NCI-H1092 (cell line): ENCODE results near the gene COL24A1.
"Not testable (repeated sequence)": the region's sequence is repeated elsewhere in the genome, so short reads cannot be mapped to it uniquely, and the experiment has no call there.

Experiments used
- DNase-seq: peaks from one replicate; lab custom pipeline; 2025; lab: John Stamatoyannopoulos, UW

Gene COL24A1

DNA sequence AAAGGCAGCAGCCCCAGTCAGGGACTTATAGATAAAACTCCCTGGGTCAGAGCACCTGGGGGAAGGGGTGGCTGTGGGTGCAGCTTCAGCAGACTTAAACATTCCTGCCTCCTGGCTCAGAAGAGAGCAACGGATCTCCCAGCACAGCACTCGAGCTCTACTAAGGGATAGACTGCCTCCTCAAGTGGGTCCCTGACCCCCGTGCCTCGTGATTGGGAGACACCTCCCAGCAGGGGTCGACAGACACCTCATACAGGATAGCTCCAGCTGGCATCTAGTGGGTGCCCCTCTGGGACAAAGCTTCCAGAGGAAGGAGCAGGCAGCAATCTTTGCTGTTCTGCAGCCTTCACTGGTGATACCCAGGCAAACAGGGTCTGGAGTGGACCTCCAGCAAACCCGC is 84.1 kb downstream of the COL24A1 start:
- DNase-seq, result not testable (repeated sequence)

- DNase-seq, result not testable (repeated sequence)
Measured at GRCh38 chr1:86071870-86072269, 84.7 kb downstream of the COL24A1 start.

- no peak for DNase-seq
Measured at GRCh38 chr1:86069757-86070145, 86.8 kb downstream of the COL24A1 start.

- DNase-seq, result no peak
Measured at GRCh38 chr1:86068841-86069756, 87.5 kb downstream of the COL24A1 start.

DNA sequence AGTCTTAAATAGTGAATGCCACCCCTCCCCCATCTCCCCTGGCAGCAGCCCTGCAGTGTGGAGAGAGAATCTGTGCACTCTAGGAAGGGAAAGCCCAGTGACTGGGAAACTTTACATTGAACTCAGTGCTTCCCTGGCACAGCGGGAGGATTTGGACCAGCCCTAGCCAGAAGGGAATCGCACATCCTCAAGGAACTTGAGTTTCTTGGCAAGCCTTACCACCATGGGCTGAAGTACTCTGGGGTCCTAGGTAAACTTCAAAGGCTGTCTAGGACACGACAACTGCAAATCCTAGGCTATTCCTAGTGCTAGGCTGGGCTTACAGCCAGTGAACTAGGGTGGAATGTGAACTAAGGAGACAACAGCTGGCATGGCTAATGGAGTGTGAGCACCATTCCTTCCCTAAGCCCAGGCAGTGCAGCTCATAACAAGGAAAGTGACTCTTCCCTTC is 88.3 kb downstream of the COL24A1 start:
- no peak for DNase-seq

- no peak for DNase-seq
Measured at GRCh38 chr1:86067626-86068025, 88.9 kb downstream of the COL24A1 start.

- DNase-seq, result no peak
Measured at GRCh38 chr1:86064899-86065298, 91.7 kb downstream of the COL24A1 start.

DNA sequence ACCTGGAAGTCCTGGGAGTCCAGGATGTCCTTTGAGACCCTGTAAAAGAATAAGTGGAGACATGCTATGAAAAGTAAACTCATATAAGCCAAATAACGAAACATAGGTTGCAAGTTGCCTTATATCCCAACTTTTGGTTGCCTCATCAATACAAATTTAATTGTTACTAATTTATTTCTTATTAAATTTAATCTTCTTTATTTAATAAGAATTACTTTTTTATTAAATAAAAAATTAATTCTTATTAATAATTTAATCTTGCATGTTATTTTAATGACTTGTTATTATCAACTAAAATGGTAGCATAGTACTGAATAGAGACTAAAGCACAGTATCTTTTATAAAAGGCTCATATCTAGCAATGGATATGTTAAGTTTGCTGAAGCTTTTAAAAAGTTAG is 92.9 kb downstream of the COL24A1 start:
- no peak for DNase-seq

DNA sequence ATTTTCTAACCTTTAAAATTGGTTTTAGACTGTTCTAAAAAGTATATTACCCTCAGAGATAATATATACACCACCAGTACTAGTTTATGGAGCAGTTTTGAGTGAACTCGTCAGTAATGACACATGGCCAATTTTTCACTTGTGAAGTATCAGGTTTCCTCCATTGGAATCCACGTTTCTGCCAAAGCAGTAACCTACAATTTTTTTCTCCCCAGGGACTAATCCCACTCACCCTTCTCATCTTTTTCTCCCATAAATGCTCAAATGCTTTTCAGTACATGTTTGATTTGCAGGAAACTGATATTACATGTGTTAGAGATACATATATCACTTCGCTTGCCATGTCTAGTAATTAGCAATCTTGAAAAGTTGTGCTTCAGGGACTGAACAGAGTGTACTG is 94.1 kb downstream of the COL24A1 start:
- no peak for DNase-seq

DNA sequence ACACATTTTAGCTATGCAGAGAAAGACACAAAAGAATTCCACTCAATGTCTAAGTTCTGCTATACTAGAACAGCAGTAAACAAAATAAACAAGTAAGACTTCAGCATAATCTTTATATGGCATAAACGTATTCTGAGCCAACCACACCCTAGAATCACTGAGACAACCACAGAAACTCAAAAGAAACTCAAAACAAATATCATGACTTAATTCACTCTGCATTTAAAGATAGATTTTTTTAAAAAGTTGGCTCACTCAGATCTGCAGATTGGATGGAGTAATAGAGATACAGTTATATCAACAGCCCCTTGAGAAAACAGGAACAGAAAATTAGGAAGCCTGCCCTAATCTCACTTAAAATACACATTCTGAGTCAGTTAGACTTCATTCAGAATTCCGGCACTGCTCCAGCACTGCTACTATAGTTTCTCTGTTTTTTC is 95.0 kb downstream of the COL24A1 start:
- DNase-seq, result no peak

- no peak for DNase-seq
Measured at GRCh38 chr1:86054396-86054795, 102.2 kb downstream of the COL24A1 start.

- no peak for DNase-seq
Measured at GRCh38 chr1:86052948-86053698, 103.4 kb downstream of the COL24A1 start.

GRCh38 chr1:86035101-86035500 is 121.5 kb downstream of the COL24A1 start:
- no peak for DNase-seq

DNA sequence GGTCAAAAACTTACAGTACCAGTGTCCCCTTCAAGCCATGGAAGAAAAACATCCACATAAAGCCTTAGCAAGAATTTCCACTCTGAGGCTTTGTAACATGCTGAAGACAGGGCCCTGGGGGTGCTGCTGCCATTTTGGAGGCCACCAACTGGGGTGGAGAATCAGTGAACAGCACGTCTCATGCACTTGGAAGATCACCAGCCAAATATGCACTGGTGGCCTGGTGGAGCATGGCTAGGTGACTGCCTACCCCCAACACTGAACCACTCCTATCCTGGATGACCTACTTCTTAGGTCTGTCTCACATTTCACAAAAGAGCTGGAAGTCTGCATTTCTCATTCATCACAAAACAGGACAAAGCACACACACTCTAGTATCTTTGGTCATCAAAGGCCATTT is 126.4 kb downstream of the COL24A1 start:
- no peak for DNase-seq

DNA sequence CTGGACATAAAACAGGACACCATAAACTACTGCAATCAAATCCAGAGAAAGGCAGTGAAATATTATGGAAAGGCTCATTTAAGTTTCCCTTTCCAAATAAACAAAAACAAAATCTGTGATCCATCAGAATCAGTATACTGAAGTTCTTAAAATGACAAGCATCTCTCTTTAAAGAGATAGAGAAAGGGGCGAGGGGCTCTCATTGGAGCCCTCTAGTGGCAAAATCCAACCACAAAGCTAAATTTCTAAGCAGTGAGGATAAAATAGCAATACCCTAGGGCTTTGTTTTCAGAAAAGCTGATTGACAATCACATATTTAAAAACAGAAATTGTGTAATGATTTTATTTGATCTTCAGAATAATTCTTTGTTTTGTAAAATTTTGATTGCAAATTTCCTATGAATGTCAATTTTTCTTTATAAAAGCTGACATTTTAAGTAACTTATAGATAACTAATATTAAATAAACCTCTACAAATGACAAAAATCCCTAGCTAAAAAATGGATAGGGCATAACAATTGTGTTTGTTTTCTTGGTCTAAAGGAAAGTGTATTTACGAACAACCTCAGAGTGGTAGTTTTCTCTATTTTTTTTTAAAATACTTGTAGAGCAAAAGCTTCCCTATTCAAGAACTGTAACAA is 138.2 kb downstream of the COL24A1 start:
- peak; percentile 5 for DNase-seq

- no peak for DNase-seq
Measured at GRCh38 chr1:86016076-86016759, 140.4 kb downstream of the COL24A1 start.

DNA sequence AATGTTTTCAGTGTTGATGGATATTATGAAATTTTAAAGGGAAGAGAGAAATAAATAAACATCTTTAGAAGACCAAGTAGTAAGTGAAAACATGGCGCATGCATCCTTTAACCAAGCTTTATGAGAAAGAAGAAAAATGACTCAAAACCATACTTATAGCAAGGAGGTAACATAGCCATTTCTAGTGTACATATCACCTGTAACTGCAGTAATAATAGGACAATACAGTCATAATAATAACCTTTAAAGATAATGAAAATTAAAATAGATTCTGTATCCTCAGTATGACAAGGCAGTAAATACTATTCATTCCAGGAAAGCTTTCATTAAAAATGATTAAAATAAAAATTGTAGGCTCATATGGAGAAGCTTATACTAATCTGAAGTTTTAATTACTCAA is 141.2 kb downstream of the COL24A1 start:
- DNase-seq, result no peak

DNA sequence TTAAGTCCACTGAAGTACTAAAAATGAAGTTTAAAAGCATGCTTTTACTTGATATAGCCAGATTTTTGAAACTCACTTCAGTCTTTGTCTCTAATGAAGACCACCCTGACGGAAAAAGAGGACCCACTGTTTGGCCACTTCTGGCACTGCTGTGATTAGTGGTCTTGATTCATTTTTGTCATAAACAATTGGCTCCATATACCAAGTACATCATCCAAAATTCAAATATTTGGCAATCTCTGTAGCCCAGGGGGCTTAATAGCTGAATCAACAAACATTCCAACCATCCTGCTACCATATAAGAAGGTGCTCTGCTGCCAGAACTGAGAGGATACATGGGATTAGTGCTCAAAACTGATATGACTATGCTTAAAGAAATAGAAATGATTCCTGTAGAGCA is 156.0 kb downstream of the COL24A1 start:
- no peak for DNase-seq

GRCh38 chr1:85998105-85998855 is 158.3 kb downstream of the COL24A1 start:
- DNase-seq, result no peak

- DNase-seq, result no peak
Measured at GRCh38 chr1:85992791-85993190, 163.8 kb downstream of the COL24A1 start.

DNA sequence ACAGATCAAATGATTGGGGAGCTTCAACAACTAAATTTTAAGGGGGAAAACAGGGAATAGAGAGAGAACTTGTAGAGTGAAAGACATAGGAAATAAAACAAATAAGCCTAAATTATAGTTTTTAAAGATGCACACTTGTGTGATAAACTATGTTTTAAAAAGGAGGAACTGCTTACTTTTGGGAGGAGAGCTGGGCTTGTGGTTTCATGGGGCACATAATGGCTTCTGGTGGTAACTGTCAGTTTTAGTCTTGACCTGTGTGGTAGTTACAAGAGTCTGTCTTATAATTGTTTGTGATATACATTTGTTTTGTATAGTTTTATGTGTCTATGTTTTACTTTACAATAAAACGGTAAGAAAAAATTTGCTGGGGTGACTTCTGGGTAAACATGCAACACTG is 165.3 kb downstream of the COL24A1 start:
- DNase-seq, result no peak
